Measurements from ENCODE around the gene DLGAP4. TPM values are rescaled to one million over a fixed set of nuclear protein-coding genes. Genes with fewer than 3 reads are reported as not detected.

The DLGAP4 gene
- polyA plus RNA-seq, 1 donor (not counting 4 experiments of a cell fraction or from before 2014, with no cell fraction given) = 9.6 TPM

DNA sequence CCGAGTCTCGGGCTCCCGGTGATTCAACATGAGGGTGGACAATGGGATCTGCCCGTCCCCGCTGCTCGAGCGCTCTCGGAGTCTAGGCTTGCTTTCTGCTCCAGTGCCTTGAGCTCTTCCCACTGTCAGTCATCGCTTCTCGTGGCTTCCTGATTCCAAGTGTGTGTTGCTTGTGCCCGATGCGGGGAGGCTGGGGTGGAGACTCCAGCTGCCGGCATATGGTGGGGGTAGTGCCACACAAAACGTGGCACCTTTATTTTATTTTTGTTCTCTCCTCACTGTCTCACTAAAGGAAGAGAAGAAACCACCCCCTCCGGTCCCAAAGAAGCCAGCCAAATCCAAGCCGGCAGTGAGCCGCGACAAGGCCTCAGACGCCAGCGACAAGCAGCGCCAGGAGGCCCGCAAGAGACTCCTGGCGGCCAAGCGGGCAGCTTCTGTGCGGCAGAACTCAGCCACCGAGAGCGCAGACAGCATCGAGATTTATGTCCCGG, 220.4 kb downstream of the DLGAP4 start:
- H3K9ac ChIP-seq (ENCODE audit: control insufficient read depth, extremely low read depth, insufficient read depth, low read length) = no peak overlapping the region
- TF ChIP-seq, protein P1, sequence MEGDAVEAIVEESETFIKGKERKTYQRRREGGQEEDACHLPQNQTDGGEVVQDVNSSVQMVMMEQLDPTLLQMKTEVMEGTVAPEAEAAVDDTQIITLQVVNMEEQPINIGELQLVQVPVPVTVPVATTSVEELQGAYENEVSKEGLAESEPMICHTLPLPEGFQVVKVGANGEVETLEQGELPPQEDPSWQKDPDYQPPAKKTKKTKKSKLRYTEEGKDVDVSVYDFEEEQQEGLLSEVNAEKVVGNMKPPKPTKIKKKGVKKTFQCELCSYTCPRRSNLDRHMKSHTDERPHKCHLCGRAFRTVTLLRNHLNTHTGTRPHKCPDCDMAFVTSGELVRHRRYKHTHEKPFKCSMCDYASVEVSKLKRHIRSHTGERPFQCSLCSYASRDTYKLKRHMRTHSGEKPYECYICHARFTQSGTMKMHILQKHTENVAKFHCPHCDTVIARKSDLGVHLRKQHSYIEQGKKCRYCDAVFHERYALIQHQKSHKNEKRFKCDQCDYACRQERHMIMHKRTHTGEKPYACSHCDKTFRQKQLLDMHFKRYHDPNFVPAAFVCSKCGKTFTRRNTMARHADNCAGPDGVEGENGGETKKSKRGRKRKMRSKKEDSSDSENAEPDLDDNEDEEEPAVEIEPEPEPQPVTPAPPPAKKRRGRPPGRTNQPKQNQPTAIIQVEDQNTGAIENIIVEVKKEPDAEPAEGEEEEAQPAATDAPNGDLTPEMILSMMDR (optimal IDR thresholded peaks at IDR 0.05 in 1 of 3, IDR thresholded peaks at IDR 0.05 in 1 of 3, conservative IDR thresholded peaks at IDR 0.05 in 1 of 3; ENCODE audit: extremely low read depth in 1 of 3, insufficient read depth in 2 of 3, low read length in 3 of 3) = no peak
- TF ChIP-seq EZH2 (IDR thresholded peaks at IDR 0.05; ENCODE audit: low read length) = no peak
- no peak overlapping the region for H3K27ac ChIP-seq (ENCODE audit: control insufficient read depth, insufficient read depth, low read length)
- no peaks in the 10 kb centered on the region for H3K9me1 ChIP-seq (ENCODE audit: control insufficient read depth, extremely low read depth, insufficient read depth, low read length)
- peaks cover 26 to 33% of the 10 kb centered on the region in 2 experiments for H3K36me3 ChIP-seq (ENCODE audit: control insufficient read depth in 2 of 2, extremely low read depth in 1 of 2, insufficient read depth in 2 of 2, low read length in 2 of 2)
- no peak overlapping the region for H3K4me2 ChIP-seq (ENCODE audit: control insufficient read depth, extremely low read depth, insufficient read depth, low read depth, low read length)
- no peaks in the 10 kb centered on the region for H3K9me3 ChIP-seq (ENCODE audit: control insufficient read depth, low read depth, low read length)
- H4K20me1 ChIP-seq (ENCODE audit: control insufficient read depth, extremely low read depth, insufficient read depth, low read length) = no peaks in the 10 kb centered on the region
- H3K4me1 ChIP-seq (ENCODE audit: control insufficient read depth, extremely low read depth, insufficient read depth, low read length) = no peaks in the 10 kb centered on the region
- H3K4me3 ChIP-seq (ENCODE audit: control insufficient read depth in 2 of 3, extremely low read depth in 1 of 3, insufficient read depth in 2 of 3, low read depth in 1 of 3, low read length in 3 of 3) = no peak overlapping the region
- no peak overlapping the region for H2AFZ ChIP-seq (ENCODE audit: control insufficient read depth, low read length)
- no peak for DNase-seq (ENCODE audit: low read depth, low spot score)
- H3K27me3 ChIP-seq (ENCODE audit: control insufficient read depth, extremely low read depth, insufficient read depth, low read length) = no peaks in the 10 kb centered on the region
- no peaks in the 10 kb centered on the region for H3K79me2 ChIP-seq (ENCODE audit: control insufficient read depth, insufficient read depth, low read length)
- dilution Hi-C loops (cut with MboI; ENCODE audit: extremely low pct_ligation_motif_present, low sequenced_read_pairs) = no loop called here
- FAIRE-seq = no peak

DNA sequence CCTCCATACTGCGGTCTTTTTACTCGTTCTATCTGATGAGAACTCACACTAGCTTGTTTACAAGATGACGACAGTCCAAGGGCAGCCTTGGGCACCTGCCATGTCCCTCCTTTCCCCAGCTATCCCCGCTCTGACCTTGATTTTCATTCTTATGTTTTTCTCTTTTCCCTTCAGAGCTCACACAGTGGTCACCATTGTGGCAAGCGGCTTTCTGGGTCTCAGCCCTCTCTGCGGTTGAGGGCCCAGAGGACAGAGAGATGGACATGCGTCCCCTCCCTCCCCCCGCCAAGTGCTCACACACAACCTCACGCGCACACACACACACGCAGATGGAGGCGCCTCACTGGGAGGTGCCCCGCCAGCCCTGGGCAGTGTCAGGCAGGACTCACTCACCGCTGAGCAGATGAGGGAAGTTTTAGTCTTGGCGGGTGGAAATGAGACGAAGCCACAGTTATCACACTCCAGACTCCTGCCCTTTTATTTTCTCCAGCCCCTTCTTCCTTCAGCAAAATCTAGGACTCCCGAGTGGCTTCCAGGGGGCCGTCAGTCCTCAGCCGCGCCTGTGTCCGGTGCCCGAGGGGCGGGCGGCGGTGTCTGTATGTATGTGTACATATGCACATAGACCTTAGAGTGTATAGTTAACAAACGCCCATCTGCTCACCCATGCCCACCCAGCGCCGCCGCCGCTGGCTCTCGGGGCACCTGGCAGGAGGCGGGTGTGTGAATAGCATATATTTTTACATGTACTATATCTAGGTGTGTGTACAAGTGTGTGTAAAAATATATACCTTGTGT, 221.4 kb downstream of the DLGAP4 start:
- dilution Hi-C loops (cut with MboI; ENCODE audit: extremely low pct_ligation_motif_present, low sequenced_read_pairs) = no loop called here
- Histone ChIP-seq H3K36me3 (ENCODE audit: control insufficient read depth in 2 of 2, extremely low read depth in 1 of 2, insufficient read depth in 2 of 2, low read length in 2 of 2) (peaks cover 26 to 33% of the 10 kb centered on the region in 2 experiments), H3K9ac (ENCODE audit: control insufficient read depth, extremely low read depth, insufficient read depth, low read length) (no peak overlapping the region), H2AFZ (ENCODE audit: control insufficient read depth, low read length) (no peak overlapping the region), H3K4me1 (ENCODE audit: control insufficient read depth, extremely low read depth, insufficient read depth, low read length) (no peaks in the 10 kb centered on the region), H3K9me3 (ENCODE audit: control insufficient read depth, low read depth, low read length) (no peaks in the 10 kb centered on the region), H3K4me2 (ENCODE audit: control insufficient read depth, extremely low read depth, insufficient read depth, low read depth, low read length) (no peak overlapping the region), H3K9me1 (ENCODE audit: control insufficient read depth, extremely low read depth, insufficient read depth, low read length) (no peaks in the 10 kb centered on the region), H3K27ac (ENCODE audit: control insufficient read depth, insufficient read depth, low read length) (no peak overlapping the region), H3K4me3 (ENCODE audit: control insufficient read depth in 2 of 3, extremely low read depth in 1 of 3, insufficient read depth in 2 of 3, low read depth in 1 of 3, low read length in 3 of 3) (no peak overlapping the region), H4K20me1 (ENCODE audit: control insufficient read depth, extremely low read depth, insufficient read depth, low read length) (no peaks in the 10 kb centered on the region), H3K27me3 (ENCODE audit: control insufficient read depth, extremely low read depth, insufficient read depth, low read length) (no peaks in the 10 kb centered on the region), H3K79me2 (ENCODE audit: control insufficient read depth, insufficient read depth, low read length) (no peaks in the 10 kb centered on the region)
- FAIRE-seq (no peak), DNase-seq (ENCODE audit: low read depth, low spot score) (no peak)
- TF ChIP-seq, protein P1 (optimal IDR thresholded peaks at IDR 0.05 in 1 of 3, IDR thresholded peaks at IDR 0.05 in 1 of 3, conservative IDR thresholded peaks at IDR 0.05 in 1 of 3; ENCODE audit: extremely low read depth in 1 of 3, insufficient read depth in 2 of 3, low read length in 3 of 3) = no peak
- TF ChIP-seq EZH2 (IDR thresholded peaks at IDR 0.05; ENCODE audit: low read length) = no peak
